ENCODE measurements around the gene THUMPD1.
"Not testable (repeated sequence)": the region's sequence is repeated elsewhere in the genome, so short reads cannot be mapped to it uniquely, and the experiment has no call there.

THUMPD1 gene

DNA sequence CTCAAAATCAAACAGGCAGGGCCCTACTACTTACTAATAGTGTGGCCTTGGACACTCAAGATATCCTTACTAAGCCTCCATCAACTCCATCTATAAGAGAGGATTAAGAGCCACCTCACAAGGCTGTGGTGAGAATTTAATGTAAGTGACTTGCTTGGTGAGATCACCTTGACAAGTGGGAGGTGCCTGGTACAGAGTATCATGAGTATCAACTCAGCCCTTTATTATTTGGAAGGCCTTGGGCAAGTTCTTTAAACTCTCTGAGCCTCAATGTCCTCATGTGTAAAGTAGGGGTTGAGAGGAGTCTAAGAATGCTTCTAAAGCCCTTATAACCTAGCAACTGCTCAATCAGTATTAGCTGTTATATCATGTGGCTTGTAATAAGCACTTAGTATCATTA is 15.0 kb downstream of the THUMPD1 start:
- H3K9me2 ChIP-seq (replicated peaks; ENCODE audit: low read depth, low read length) = no peaks in the 10 kb centered on the region
- H2AFZ ChIP-seq (ENCODE audit: low read length) = no peak overlapping the region
- H3K27me3 ChIP-seq (ENCODE audit: insufficient read depth, low read length, poor library complexity, severe bottlenecking) = no peaks in the 10 kb centered on the region
- TF ChIP-seq EZH2phosphoT487 (IDR thresholded peaks at IDR 0.05; ENCODE audit: borderline replicate concordance) = no peak
- TF ChIP-seq, protein P1, sequence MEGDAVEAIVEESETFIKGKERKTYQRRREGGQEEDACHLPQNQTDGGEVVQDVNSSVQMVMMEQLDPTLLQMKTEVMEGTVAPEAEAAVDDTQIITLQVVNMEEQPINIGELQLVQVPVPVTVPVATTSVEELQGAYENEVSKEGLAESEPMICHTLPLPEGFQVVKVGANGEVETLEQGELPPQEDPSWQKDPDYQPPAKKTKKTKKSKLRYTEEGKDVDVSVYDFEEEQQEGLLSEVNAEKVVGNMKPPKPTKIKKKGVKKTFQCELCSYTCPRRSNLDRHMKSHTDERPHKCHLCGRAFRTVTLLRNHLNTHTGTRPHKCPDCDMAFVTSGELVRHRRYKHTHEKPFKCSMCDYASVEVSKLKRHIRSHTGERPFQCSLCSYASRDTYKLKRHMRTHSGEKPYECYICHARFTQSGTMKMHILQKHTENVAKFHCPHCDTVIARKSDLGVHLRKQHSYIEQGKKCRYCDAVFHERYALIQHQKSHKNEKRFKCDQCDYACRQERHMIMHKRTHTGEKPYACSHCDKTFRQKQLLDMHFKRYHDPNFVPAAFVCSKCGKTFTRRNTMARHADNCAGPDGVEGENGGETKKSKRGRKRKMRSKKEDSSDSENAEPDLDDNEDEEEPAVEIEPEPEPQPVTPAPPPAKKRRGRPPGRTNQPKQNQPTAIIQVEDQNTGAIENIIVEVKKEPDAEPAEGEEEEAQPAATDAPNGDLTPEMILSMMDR (conservative IDR thresholded peaks at IDR 0.05; ENCODE audit: low read length) = no peak
- H3K9ac ChIP-seq (ENCODE audit: low read depth, low read length, poor library complexity, severe bottlenecking) = no peak overlapping the region
- no peaks in the 10 kb centered on the region for H4K20me1 ChIP-seq (ENCODE audit: insufficient read depth, low read length, poor library complexity, severe bottlenecking)
- no peaks in the 10 kb centered on the region for H3K9me3 ChIP-seq (ENCODE audit: insufficient read depth, low read depth, low read length)
- no peak overlapping the region for H3K4me2 ChIP-seq (ENCODE audit: low read depth, low read length, poor library complexity, severe bottlenecking)
- H3K79me2 ChIP-seq (ENCODE audit: insufficient read depth, low read length) = no peaks in the 10 kb centered on the region
- no peak overlapping the region for H3K4me3 ChIP-seq (ENCODE audit: low read length, poor library complexity, severe bottlenecking)
- no peaks in the 10 kb centered on the region for H3K36me3 ChIP-seq (ENCODE audit: insufficient read depth, low read length)
- no peaks in the 10 kb centered on the region for H3F3A ChIP-seq (ENCODE audit: low read depth)
- no peaks in the 10 kb centered on the region for H3K4me1 ChIP-seq (ENCODE audit: insufficient read depth, low read length, poor library complexity, severe bottlenecking)

DNA sequence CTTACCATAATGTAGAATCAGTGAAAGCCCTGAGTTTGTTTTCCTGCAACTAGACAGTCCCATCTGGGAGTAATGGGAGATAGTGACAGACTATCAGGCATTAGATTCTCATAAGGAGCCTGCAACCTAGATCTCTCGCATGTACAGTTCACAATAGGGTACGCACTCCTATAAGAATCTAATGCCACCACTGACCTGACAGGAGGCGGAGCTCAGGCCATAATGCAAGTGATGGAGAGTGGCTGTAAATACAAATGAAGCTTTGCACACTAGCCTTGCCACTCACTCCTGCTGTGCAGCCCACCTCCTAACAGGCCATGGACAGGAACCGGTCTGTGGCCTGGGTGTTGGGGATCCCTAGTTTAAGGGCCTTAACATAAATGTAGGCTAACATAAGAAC is 21.4 kb downstream of the THUMPD1 start:
- Histone ChIP-seq H3K9me3 (ENCODE audit: insufficient read depth, low read depth, low read length) (no peaks in the 10 kb centered on the region), H2AFZ (ENCODE audit: low read length) (no peak overlapping the region), H3K9me2 (replicated peaks; ENCODE audit: low read depth, low read length) (no peaks in the 10 kb centered on the region), H3K79me2 (ENCODE audit: insufficient read depth, low read length) (no peaks in the 10 kb centered on the region), H3K27me3 (ENCODE audit: insufficient read depth, low read length, poor library complexity, severe bottlenecking) (no peaks in the 10 kb centered on the region), H3K9ac (ENCODE audit: low read depth, low read length, poor library complexity, severe bottlenecking) (no peak overlapping the region), H3F3A (ENCODE audit: low read depth) (no peaks in the 10 kb centered on the region), H3K4me2 (ENCODE audit: low read depth, low read length, poor library complexity, severe bottlenecking) (no peak overlapping the region), H3K4me3 (ENCODE audit: low read length, poor library complexity, severe bottlenecking) (no peak overlapping the region), H3K4me1 (ENCODE audit: insufficient read depth, low read length, poor library complexity, severe bottlenecking) (no peaks in the 10 kb centered on the region), H4K20me1 (ENCODE audit: insufficient read depth, low read length, poor library complexity, severe bottlenecking) (no peaks in the 10 kb centered on the region), H3K36me3 (ENCODE audit: insufficient read depth, low read length) (no peaks in the 10 kb centered on the region)
- TF ChIP-seq, protein P1 (conservative IDR thresholded peaks at IDR 0.05; ENCODE audit: low read length) = no peak
- TF ChIP-seq EZH2phosphoT487 (IDR thresholded peaks at IDR 0.05; ENCODE audit: borderline replicate concordance) = no peak

DNA sequence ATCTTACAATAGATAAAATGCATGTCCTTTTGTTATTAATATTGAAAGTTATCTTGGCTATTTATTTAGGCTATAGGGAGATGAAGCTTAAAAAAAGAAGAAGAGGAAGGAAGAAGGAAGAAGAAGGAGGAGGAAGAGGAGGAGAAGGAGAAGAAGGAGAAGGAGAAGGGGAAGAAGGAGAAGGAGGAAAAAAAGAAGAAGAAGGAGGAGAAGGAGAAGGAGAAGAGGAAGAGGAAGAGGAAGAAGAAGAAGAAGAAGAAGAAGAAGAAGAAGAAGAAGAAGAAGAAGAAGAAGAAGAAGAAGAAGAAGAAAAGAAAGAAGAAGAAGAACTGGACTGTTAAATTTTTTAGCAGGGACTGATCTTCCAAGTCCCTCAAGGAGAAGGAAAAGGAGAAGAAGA is 23.9 kb downstream of the THUMPD1 start:
- not testable (repeated sequence) for H3K4me2 ChIP-seq (ENCODE audit: low read depth, low read length, poor library complexity, severe bottlenecking); H3K9me3 ChIP-seq (ENCODE audit: insufficient read depth, low read depth, low read length); H4K20me1 ChIP-seq (ENCODE audit: insufficient read depth, low read length, poor library complexity, severe bottlenecking); H3K9me2 ChIP-seq (replicated peaks; ENCODE audit: low read depth, low read length); H3K36me3 ChIP-seq (ENCODE audit: insufficient read depth, low read length); H3K79me2 ChIP-seq (ENCODE audit: insufficient read depth, low read length); H3F3A ChIP-seq (ENCODE audit: low read depth); H2AFZ ChIP-seq (ENCODE audit: low read length); H3K4me1 ChIP-seq (ENCODE audit: insufficient read depth, low read length, poor library complexity, severe bottlenecking); H3K27me3 ChIP-seq (ENCODE audit: insufficient read depth, low read length, poor library complexity, severe bottlenecking); H3K9ac ChIP-seq (ENCODE audit: low read depth, low read length, poor library complexity, severe bottlenecking); H3K4me3 ChIP-seq (ENCODE audit: low read length, poor library complexity, severe bottlenecking)

DNA sequence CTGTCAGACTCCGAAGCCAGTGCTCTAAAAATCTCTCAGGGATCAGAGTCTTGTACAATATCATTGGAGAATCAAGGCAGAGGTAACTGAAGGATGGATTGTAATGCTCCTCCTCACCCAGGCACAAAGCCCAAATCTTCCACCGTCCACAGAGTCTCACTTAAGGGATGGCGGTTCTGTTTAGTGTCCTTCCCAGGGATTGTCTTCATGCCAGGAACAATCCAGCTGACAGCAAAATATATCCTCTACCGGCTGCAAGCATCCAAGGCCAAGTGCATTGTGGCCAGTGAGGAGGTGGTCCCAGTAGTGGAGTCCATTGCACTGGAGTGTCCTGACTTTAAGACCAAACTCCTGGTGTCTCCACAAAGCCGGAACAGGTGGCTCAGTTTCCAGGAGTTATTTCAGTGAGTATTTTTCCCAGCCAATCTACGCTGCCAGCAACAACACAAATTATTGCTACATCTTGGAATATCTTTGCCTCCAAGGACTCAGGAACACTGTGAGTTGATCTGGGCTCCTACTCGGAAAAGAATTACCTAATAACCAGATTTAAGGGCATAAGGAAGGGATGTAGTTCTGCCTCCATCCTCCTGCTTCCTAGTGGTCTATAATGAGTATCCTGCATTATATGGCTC is 30.2 kb downstream of the THUMPD1 start:
- H3K79me2 ChIP-seq (ENCODE audit: insufficient read depth, low read length) = no peaks in the 10 kb centered on the region
- TF ChIP-seq EZH2phosphoT487 (IDR thresholded peaks at IDR 0.05; ENCODE audit: borderline replicate concordance) = no peak
- TF ChIP-seq, protein P1 (conservative IDR thresholded peaks at IDR 0.05; ENCODE audit: low read length) = no peak

More for the DNA sequence above, 30.2 kb downstream of the THUMPD1 start:
- no peak overlapping the region for H3K4me3 ChIP-seq (ENCODE audit: low read length, poor library complexity, severe bottlenecking)
- H3K9me2 ChIP-seq (replicated peaks; ENCODE audit: low read depth, low read length) = no peaks in the 10 kb centered on the region
- no peak overlapping the region for H2AFZ ChIP-seq (ENCODE audit: low read length)
- H3K4me1 ChIP-seq (ENCODE audit: insufficient read depth, low read length, poor library complexity, severe bottlenecking) = no peaks in the 10 kb centered on the region
- H3F3A ChIP-seq (ENCODE audit: low read depth) = no peaks in the 10 kb centered on the region
- no peaks in the 10 kb centered on the region for H4K20me1 ChIP-seq (ENCODE audit: insufficient read depth, low read length, poor library complexity, severe bottlenecking)
- H3K4me2 ChIP-seq (ENCODE audit: low read depth, low read length, poor library complexity, severe bottlenecking) = no peak overlapping the region
- no peaks in the 10 kb centered on the region for H3K36me3 ChIP-seq (ENCODE audit: insufficient read depth, low read length)
- H3K27me3 ChIP-seq (ENCODE audit: insufficient read depth, low read length, poor library complexity, severe bottlenecking) = no peaks in the 10 kb centered on the region
- no peaks in the 10 kb centered on the region for H3K9me3 ChIP-seq (ENCODE audit: insufficient read depth, low read depth, low read length)
- no peak overlapping the region for H3K9ac ChIP-seq (ENCODE audit: low read depth, low read length, poor library complexity, severe bottlenecking)
